ENCODE data around the gene DKK3.

Gene DKK3

DNA sequence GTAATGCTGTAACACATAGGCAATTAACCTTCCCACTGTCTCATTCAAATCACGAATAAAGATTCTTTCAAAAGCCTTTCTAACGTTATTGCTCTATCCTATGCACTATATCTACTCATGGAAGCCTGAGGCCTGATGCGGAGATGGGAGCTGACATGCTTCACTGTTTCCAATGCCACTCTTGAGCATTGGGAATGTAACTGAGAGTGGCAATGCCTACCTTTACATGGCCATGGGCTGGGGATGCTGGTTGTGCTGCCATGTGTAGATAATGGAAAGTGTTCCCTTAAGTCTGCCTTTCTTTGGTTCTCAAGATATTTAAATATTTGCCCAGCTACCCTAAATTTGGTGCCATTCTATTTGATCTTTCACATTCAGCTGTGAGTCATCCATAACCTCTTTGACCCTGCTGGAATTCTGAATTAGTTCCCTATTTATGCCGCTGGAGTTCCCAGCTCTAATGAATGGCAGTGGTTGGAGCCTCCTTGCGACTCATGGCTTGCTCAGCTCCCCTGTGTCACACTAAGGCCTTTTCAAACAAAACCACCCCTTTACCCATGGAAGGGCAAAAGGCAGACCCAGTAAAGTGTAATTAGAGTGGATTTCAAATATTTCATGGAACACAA is 21.4 kb upstream of the DKK3 start:
- DNase-seq: no peak

DNA sequence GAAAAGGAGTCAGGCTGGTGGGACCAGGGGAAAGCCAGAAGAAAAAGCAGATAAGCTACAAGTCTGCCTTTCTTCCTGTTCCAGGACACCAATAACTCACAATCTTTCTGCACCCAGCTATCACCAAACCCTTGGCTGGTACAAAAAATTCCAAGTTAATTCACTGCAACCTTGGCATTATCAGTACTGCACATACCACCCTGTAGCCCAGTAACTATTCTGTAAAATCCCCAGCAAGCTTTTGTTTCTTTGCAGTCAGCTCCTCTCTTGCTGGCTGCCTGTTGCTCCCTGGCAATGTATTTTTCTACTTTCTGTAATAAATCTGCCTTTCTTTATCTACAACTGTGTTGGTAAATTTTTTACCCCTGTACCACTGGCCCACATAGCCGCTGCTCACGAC is 20.7 kb upstream of the DKK3 start:
- no peak for DNase-seq

DNA sequence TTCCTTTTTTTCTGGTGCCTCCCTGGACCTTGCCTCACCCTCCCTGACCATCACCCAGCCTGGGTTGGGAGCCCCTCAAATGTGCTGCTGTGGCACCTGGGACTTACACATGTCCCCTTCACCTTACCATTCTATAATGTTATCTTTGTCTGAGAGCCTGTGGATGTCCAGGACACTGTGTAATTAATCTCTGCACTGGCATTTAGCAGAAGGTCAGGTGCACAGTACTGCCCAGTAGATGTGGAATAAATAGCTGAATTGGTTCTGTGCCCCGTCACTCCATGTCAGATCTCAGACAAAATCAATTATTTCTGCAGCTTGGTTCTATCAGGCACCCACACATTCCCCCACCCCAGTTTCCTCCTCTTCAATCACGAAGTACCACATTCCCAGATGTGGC is 19.9 kb upstream of the DKK3 start:
- DNase-seq: no peak

DNA sequence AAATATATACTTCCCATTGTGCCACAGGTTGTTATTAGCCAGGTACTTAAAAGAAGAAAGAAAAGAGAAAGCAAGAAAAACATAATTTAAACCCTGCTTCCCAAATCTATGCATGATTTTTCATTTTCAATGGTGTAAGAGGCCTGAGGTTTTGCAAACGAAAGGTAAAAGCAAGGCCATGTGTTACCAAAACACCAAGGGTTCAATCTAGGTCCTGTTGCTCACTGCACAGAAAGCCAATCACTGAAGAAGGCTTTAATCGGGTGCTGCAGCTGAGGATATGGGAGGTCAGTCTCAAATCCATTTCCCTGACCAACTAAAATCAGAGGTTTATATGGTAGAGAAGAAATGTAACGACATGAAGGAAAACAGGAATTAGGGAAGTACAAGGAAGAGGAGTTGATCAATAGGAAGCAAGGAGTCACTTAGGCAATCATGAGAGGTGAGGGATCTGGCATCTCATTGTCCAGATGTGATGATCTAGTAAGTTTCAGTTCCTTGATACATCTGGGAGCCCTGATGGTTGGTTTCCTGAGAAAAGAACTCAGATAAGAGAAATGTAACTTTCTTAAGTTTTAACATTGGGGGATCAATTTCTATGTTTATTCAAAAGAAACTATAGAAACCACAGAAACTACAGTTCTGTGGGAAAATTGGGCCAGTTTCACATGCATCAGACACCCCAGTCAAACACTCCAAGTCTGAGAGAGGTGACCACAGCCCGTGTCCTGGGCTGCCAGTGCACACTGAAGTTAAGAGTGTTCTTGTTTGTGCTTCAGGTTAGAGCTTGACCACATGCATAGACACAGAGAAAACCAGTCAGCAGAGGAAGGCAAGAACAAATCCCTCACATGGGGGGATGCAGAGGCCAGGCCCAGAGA is 18.1 kb upstream of the DKK3 start:
- DNase-seq: no peak

DNA sequence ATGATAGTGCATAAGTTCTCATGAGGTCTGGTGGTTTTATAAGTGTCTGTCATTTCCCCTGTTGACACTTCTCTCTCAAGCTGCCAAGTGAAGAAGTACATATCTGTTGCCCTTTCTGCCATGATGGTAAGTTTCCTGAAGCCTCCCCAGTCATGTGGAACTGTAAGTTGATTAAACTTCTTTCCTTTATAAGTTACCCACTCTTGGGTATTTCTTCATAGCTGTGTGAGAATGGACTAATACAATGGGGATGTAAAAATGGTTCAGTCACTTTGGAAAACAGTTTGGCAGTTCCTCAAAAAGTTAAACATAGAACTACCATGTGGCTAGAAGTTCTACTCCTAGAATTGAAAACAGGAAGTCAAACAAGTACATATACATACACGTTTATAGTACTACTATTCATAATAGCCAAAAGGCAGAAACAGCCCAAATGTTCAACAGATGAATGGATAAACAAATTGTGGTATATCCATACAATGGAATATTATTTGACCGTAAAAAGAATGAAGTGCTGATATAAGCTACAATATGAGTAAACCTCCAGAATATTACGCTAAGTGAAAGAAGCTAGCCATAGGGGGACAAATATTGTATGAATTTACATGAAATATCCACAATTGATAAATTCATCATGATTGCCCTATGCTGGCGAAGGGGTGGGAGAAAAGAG is 16.0 kb upstream of the DKK3 start:
- no peak for DNase-seq

DNA sequence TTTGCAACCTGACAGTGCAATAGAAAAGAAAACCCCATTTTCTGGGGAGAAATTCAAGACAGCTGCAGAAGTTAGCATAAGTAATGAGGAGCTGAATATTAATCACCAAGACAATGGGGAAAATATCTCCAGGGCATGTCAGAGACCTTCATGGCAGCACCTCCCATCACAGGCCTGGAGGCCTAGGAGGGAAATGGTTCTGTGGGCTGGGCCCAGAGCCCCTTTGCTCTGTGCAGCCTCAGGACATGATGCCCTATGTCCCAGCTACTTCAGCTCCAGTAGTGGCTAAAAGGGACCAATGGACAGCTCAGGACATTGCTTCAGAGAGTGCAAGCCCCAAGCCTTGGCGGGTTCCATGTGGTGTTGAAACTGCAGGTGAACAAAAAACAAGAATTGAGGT is 14.6 kb upstream of the DKK3 start:
- DNase-seq: no peak

DNA sequence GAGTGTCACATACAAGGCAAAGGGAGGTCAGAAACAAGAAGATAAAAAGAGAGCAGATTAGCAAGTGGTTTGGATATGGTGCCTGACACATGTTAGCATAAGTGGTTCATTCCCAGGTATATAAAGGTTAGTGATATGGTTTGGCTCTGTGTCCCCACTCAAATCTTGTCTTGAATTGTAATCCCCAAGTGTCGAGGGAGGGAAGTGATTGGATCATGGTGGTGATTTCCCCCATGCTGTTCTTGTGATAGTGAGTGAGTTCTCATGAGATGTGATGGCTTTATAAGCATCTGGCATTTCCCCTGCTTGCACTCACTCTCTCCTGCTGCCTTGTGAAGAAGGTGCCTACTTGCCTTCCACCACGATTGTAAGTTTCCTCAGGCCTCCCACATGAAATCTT is 12.1 kb upstream of the DKK3 start:
- DNase-seq: no peak

DNA sequence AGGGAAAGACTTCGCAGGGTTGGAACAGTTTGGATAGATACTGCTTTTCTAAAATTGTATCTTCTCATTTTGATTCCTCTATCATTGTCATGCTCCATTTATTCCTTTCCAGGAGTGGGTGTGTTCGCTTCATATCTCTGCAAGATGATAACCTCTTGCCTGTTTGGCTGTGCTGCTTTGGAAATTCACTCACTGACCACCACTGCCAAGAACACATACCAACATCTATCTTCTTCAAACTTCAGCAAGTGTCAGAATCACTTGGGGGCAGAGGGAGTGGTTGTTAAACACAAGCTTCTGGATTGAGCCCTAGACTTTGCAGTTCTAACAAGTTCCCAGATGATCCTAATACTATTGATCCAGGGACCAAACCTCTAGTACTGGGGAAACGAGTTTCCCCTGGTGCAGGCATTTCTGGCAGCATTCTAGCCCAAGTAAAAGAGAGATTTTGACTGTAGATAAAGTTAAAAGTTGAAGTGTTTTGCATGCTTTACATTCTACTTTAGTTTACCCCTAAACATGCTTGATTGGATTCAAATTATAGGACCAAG is 11.5 kb upstream of the DKK3 start:
- DNase-seq: no peak

DNA sequence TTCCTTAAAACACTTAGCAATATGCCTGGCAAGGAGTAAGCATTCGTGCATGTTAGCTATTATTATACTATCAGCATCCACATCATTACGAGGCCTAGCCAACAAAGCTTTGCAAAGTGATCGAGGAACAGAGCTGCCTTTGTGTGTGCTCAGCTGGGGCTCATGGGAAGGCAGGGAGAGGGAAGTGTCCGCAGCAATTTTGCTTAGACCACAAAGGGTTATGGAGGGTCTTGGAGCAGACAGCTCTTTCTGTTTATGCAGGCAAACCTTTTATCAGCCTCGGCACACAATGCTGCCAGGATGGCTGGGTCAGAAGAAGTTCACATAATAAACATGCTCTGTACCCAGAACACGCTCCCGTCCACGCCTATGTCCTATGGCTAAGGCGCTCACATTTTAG is 10.9 kb upstream of the DKK3 start:
- DNase-seq: peak; percentile 75

DNA sequence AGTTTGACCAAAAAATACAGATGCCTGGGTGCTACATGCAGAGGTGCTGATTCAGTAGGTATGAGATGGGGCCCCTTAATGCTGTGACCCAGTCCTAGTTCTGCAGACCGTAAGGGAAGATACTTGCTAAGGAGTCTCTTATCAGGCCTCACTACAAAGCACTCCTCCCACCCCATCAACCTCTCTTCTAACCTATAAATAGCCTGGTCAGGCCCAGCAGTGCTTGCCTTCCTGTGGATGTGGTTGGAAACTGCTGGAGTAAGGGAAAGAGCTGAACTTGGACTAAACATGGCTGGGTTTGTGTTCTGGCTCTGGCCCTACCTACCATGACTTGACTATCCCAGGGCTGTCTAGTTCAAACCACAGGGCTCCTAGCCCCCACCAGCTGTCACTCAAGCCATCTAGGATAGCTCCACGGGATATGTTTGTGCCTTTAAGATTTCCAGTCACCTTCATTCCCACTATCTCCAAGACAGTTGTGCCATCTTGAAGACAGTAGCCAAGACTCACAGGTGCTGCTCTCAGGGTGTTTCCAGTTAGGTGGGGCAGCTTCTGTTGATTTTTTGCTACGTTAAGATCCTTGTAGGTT is 9.5 kb upstream of the DKK3 start:
- DNase-seq: no peak

DNA sequence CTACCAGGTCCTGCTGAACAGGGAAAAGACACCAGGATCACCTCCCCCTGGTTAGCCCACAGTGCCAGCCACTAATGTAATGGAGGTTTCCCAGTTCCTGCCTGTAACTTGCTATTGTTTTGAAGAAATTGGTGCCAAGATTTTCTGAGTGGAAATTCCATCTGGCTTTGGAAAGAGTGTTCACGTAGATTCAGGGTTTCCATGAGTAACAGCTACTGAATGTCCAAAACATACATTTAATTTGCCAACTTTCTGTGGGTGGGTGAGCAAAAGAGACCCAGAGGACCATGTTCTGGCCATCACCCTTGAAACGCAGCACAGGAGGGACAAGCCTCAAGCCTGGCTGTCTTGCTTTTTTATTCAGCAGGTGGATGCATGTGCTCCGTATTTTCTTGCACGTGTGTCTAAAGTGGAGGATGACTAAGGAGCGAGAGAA is 8.8 kb upstream of the DKK3 start:
- DNase-seq: no peak

DNA sequence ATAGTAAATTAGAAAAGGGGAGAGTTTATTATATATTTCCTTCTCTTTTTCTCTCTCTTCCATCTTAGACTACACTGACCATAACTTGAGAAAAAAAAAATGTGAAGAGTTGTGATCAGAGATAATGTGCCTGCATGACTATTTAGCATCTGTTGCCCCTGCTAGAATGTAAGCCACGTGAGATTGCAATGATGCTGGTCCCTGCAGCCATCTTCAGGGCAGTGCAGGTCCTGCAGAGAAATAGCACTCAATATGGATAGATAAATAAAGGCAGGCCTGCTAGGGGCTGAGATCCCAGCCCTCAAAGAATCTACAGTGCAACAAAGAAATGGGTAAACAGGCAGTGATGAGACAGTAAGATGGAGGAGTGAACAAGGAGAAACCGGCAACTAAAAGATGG is 7.8 kb upstream of the DKK3 start:
- no peak for DNase-seq

DNA sequence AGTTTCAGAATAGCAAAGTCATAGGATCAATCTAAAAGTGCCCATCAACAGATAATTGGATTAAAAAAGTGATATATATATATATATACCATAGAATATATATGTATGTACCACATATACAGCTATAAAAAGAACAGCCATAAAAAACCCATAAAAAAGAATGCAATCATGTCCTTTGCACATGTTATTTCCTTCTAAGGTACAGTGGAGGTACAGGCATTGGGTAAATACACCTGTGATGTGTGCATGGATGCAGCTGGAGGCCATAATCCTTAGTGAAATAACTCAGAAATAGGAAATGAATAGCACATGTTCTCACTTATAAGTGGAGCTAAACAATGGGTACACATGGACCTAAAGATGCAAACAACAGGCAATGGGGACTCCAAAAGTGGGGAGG is 7.1 kb upstream of the DKK3 start:
- no peak for DNase-seq

DNA sequence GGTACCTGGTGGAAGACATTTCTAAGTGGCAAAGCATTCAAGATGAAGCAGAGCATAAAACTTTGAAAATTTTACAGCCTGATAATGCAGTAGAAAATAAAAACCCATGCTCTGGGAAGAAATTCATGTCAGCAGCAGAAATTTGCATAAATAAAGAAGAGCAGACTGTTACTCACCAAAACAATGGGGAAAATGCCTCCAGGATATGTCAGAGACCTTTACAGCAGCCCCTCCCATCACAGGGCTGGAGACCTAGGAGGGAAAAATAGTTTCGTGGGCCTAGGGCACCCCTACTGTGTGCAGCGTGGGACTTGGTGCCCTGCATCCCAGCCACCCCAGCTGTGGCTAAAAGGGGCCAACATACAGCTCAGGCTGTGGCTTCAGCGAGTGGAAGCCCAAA is 5.4 kb upstream of the DKK3 start:
- DNase-seq: no peak

DNA sequence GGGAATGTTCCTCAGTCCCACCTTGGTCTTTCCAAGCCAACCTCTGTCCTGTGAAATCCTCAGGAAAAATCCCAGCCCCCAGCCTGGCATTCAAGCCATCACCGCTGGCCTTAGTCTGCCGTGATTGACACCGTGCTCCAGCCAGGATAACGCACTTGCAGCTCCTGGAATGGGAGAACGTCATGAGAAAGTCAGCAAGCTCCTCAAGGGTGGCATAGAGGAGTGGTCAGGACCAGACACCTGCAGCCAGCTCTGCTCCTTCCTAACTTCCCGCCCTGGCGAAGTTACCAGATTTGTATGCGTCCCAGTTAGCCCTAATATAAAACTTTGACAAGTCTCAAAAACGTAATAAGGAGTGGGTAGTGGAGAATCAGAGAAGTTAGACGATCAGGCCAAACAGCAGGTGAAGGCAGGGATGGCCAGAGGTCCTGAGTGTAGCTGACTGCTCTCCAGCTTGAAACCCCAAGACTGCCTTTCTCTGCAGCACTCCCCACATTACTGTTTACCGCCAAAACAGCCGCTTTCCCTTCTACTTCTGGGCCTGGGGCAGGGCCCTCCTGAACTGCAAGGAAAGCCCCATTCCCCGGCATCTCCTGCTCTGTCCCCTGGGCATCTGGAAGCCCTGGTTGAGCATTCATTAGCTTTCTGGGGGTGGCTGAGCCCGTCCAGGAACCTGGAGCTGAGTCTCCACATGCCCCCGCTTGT is 1.3 kb upstream of the DKK3 start:
- DNase-seq: no peak

DNA sequence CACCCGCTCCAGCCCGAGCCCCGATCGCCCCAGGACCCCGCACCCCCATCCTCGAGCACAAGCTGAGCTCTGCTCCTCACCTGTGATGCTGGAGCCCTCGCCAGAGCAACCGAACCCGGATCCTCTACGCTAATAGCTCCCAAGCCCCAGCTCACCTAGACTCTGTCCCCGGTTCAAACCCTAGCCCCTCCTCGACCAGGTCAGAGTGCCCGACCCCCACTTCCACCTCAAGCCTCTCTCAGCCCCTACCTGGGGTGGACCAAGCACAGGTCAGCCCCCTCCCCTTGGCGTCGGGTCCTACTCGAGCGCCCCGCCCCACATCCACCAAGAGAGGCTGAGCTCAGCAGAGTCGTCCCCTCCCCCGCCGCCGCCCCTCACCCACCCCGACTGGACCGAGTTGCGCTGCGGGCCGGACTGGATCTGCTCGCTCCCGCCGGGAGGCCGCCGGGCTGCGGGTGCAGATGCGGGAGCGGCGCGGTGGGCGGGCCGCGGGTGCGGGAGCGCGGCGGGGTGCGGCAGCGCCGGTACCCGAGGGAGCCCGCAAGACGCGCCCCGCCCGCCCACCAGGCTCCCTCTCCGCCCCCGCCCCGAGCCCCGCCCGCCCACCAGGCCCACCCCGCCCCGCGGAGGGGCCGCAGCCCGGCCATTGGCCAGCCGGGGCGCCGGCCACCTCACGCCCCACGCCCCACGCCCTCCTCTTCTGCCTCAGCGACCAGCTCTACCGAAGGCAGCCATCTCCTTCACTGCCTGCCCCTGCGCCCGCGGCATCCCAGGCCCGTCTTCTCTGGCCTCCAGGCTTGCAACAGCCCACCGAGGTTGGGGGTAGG is 577 bp upstream of the DKK3 start:
- DNase-seq: peak; percentile 44

DNA sequence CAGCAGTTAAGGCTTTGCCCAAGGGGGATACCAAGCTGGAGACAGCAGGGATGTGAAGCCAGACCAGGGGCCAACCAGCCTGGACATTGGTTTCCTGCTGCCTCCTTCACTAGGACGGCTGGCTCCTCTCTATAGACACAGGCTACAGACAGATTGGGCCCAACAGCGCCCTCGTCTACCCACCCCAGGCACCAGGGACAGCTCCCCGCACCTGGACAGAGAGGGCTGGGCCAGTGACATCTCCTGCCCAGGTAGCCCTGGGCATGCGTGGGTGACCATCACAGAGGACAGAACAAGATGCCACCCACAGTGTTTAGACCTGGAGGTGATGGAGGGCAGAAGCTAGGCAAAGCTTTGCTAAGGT is 1.2 kb downstream of the DKK3 start:
- no peak for DNase-seq

DNA sequence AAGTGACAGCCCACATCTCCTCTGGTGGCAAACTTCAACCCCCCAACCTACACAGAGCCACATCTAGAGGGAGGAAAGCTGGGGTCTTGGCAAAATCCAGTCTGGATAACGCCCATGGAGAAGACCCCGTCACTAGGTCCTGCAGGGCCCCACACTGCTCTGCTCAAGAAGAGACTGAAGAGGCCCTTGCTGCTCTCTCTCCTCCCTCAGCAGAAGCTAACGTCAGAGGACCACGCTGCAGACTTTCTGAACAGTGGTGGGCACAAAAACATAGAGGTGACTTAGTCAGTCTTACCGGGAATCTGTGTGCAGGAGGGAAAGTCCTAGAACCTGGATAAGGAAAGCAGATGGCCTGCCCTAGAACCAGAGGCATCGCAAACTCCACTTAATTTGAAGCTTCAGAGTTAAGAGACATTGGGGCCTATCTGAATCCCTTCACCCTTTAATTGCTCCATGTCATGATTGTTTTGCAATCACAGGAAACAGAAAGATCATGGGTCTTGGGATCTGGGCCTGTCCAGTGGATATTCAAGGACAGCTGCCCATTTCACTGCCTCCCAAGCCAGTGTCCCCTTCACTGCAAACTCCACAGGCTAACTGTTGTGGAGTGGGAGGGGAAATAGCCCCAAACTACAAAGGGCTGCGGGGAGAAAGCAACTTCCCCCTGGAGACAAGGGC is 1.7 kb downstream of the DKK3 start:
- DNase-seq: no peak

DNA sequence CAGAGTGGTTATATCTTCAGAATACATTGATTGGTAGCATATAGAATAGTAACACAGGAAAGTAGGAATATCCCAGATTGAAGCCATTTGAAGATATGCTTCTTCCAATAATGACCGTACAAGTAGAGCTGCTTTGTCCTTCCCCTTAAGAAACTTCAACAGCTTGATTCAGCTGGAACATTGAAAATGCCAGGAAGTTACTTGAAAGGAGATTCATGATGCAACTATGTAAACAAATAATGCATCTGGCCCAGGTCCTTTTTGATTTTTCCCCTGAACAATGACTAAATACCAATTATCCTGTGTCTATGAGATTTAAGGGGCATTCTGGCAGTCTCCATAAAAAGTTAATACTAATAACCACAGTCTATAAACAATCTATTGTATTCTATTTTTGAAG is 3.0 kb downstream of the DKK3 start:
- no peak for DNase-seq

DNA sequence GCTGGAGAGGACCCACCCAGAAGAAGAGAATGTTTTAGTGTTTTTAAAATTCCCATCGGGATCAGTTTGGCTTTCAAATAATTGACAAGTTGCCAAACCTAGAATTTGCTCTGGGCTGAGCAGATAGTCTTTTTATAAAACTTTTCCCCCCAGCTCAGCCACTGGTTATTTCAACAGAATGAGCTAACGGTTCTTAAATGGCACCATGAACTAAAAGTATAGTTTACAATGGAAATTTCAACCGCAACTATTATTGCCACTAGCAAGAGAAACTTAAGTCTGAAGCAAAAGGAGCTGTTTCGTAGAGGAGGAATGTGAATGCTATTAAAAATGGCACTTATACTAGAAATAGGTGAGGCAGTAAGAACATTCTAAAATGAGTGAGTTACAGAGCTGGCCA is 3.4 kb downstream of the DKK3 start:
- DNase-seq: no peak

DNA sequence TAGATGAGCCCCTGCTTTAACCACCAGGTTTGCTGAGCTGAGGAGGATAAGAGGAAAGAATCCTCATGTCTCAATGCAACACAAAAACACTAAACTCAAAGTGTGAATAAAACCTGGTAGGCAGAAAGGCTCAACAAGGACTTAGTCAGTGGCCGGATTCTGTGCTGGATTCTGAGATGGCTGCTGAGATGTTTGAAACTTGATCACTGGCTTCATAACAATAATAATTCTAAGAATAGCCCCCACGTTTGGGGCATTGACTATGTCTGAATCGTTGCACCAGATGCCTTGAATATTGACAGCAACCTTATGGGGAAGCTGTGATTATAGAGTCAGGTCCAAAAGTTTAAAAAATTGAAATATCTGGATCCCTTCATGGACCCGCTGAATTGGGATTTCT is 4.6 kb downstream of the DKK3 start:
- no peak for DNase-seq
